Upper lobe of right lung (tissue), 1 donor: ENCODE measurements around the gene PLPPR4. TPM values are rescaled to one million over a fixed set of nuclear protein-coding genes. Genes with fewer than 3 reads are reported as not detected.

Experiments used
- ATAC-seq: fragments of 200-7000 bp; cut with Tn5 transposase; one replicate; pipeline ENCODE4 v1.9.1; 2020; ENCODE audit warnings: mild to moderate bottlenecking, moderate library complexity
- DNase-seq: peaks from one replicate; pipeline ENCODE4 v3.0.0-alpha.2; 2020
- H3K27ac ChIP-seq: fragments of 200-600 bp; one replicate; pipeline ENCODE4 v1.8.0; 2022
- H3K27me3 ChIP-seq: fragments of 200-600 bp; one replicate; pipeline ENCODE4 v1.8.0; 2022; ENCODE audit warnings: mild to moderate bottlenecking
- H3K36me3 ChIP-seq: fragments of 200-600 bp; one replicate; pipeline ENCODE4 v1.8.0; 2022
- H3K4me1 ChIP-seq: fragments of 200-600 bp; one replicate; pipeline ENCODE4 v1.8.0; 2022
- H3K4me3 ChIP-seq: fragments of 200-600 bp; one replicate; pipeline ENCODE4 v1.8.0; 2022; ENCODE audit warnings: mild to moderate bottlenecking
- H3K9me3 ChIP-seq: fragments of 200-600 bp; one replicate; pipeline ENCODE4 v1.8.0; 2022
- CTCF ChIP-seq: fragments of 200-600 bp; IDR thresholded peaks from one replicate; pipeline ENCODE4 v1.8.0; 2022; ENCODE audit warnings: antibody characterized with exemption
- intact Hi-C: fragments of 100-400 bp; cut with DNase I; formaldehyde crosslinking; loops from one replicate; pipeline ENCODE4 v1.11.0; 2022
- long read RNA-seq: library from polyadenylated mRNA; unstranded; transcript quantifications from one replicate; pipeline ENCODE4 v2.0.0, GENCODE V29; 2021
- total RNA-seq: library from RNA; stranded (reverse); fragmentation: NEBNext Ultra II Directional; extraction: Animal tissue kit (Norgen Biotek cat#: 25700); gene quantifications from one replicate; pipeline ENCODE4 v1.2.1, GENCODE V29; 2021
- donor health status: DM: no; HTN: yes; CAD: no; lungs with severe emphysema.

The PLPPR4 gene
- total RNA-seq: 3.0 TPM
- long read RNA-seq, full-length matches to known transcripts: 3 of 5 reads
- long read RNA-seq, partial matches to known transcripts: 0 of 5 reads
- long read RNA-seq, other reads (novel, unspliced or antisense): 2 of 5 reads

GRCh38 chr1:99264201-99265021 lies at the start of gene PLPPR4:
Gene PLPPR4, plus strand, starts transcription at chr1:99264492. Its CDS starts 102 bp downstream, at chr1:99264594.
- no peaks in the 10 kb centered on the region for H3K36me3 ChIP-seq
- peaks cover 7% of the 10 kb centered on the region for H3K27me3 ChIP-seq
- no peaks in the 10 kb centered on the region for H3K9me3 ChIP-seq
- peaks cover 4% of the 10 kb centered on the region for H3K4me1 ChIP-seq
- no peak within 1 kb of the TSS for H3K27ac ChIP-seq
- no peak for TF ChIP-seq CTCF
- peak; percentile 73 for DNase-seq
- peak within 1 kb of the TSS; percentile 48 for H3K4me3 ChIP-seq
- intact Hi-C loops: no loop called here
- ATAC-seq: peak; percentile 87

GRCh38 chr1:99216956-99217355 lies 47.3 kb upstream of the PLPPR4 start:
- H3K4me1 ChIP-seq: no peaks in the 10 kb centered on the region
- H3K27me3 ChIP-seq: no peaks in the 10 kb centered on the region
- ATAC-seq (no peak), DNase-seq (no peak)
- intact Hi-C loops: no loop called here
- no peak overlapping the region for H3K4me3 ChIP-seq
- H3K27ac ChIP-seq: no peak overlapping the region
- H3K9me3 ChIP-seq: no peaks in the 10 kb centered on the region
- no peaks in the 10 kb centered on the region for H3K36me3 ChIP-seq
- TF ChIP-seq CTCF: no peak

- ATAC-seq: no peak
- no peak for DNase-seq
- intact Hi-C loops: no loop called here
Observed at GRCh38 chr1:99217599-99217998, 46.7 kb upstream of the PLPPR4 start.

GRCh38 chr1:99218572-99218971 lies 45.7 kb upstream of the PLPPR4 start:
- no peaks in the 10 kb centered on the region for H3K36me3 ChIP-seq
- H3K4me3 ChIP-seq: no peak overlapping the region
- no peaks in the 10 kb centered on the region for H3K27me3 ChIP-seq
- DNase-seq (no peak), ATAC-seq (no peak)
- H3K27ac ChIP-seq: no peak overlapping the region
- intact Hi-C loops: no loop called here
- no peaks in the 10 kb centered on the region for H3K4me1 ChIP-seq
- no peak for TF ChIP-seq CTCF
- H3K9me3 ChIP-seq: no peaks in the 10 kb centered on the region

More at GRCh38 chr1:99217599-99217998, 46.7 kb upstream of the PLPPR4 start:
- H3K9me3 ChIP-seq: no peaks in the 10 kb centered on the region
- no peaks in the 10 kb centered on the region for H3K27me3 ChIP-seq
- no peaks in the 10 kb centered on the region for H3K36me3 ChIP-seq
- no peak overlapping the region for H3K27ac ChIP-seq
- TF ChIP-seq CTCF: no peak
- H3K4me3 ChIP-seq: no peak overlapping the region
- H3K4me1 ChIP-seq: no peaks in the 10 kb centered on the region

- Histone ChIP-seq H3K9me3 (no peaks in the 10 kb centered on the region), H3K27me3 (no peaks in the 10 kb centered on the region), H3K4me1 (no peaks in the 10 kb centered on the region), H3K36me3 (no peaks in the 10 kb centered on the region), H3K27ac (no peak overlapping the region), H3K4me3 (no peak overlapping the region)
- no peak for DNase-seq
- no peak for ATAC-seq
- TF ChIP-seq CTCF: no peak
- intact Hi-C loops: no loop called here
Observed at GRCh38 chr1:99218999-99219398, 45.3 kb upstream of the PLPPR4 start.
